Iris pigment epithelial cell (primary cell): ENCODE measurements around the gene HIGD1A.

ENCODE experiments used
- DNase-seq: peaks from one replicate; pipeline ENCODE4 v3.0.0-alpha.2; 2011; ENCODE audit warnings: low read depth

The HIGD1A gene

GRCh38 chr3:42799376-42799775 is 4.9 kb downstream of the HIGD1A start:
- DNase-seq = no peak

DNA sequence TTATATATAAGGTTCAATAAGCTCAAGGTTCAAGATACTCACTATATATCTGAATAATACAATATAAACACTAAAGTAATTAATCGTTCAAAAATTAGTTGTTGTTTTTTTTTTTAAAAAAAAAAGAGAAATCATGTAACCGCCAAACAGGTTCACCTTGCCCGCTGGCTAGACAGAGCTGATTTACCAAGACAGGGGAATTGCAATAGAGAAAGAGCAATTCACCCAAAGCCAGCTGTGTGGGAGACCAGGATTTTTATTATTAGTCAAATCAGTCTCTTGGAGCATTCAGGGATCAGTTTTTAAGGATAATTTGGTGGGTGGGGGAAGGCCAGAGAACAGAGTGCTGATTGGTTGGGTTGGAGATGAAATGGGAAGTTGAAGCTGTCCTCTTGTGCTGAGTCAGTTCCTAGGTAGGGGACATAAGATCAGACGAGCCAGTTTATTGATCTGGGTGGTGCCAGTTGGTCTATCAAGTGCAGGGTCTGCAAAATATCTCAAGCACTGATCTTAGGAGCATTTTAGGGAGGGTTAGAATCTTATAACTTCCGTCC is 7.9 kb downstream of the HIGD1A start:
- no peak for DNase-seq

- no peak for DNase-seq
These were observed 8.6 kb downstream of the HIGD1A start for GRCh38 chr3:42795621-42796181.

- DNase-seq = peak; percentile 69
These were observed 13.5 kb downstream of the HIGD1A start for GRCh38 chr3:42790714-42791229.

DNA sequence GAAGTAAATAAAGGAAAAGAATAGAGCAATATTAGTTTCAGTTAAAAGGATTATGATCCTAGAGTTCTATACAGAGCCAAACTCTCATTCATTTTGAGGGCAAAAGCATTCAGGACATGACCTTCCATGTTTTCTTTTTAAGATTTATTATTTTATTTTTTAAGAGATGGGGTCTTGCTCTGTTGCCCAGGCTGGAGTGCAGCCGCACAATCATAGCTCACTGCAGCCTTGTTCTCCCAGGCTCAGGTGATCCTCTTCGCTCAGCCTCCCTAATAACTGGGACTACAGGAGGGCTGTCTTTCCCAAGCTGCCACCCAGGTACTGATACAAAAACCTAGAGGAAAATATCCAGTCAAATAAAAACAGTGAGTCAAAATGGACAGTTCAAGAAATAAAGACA is 17.7 kb downstream of the HIGD1A start:
- DNase-seq = no peak

- no peak for DNase-seq
These were observed 18.1 kb downstream of the HIGD1A start for GRCh38 chr3:42786212-42786611.

DNA sequence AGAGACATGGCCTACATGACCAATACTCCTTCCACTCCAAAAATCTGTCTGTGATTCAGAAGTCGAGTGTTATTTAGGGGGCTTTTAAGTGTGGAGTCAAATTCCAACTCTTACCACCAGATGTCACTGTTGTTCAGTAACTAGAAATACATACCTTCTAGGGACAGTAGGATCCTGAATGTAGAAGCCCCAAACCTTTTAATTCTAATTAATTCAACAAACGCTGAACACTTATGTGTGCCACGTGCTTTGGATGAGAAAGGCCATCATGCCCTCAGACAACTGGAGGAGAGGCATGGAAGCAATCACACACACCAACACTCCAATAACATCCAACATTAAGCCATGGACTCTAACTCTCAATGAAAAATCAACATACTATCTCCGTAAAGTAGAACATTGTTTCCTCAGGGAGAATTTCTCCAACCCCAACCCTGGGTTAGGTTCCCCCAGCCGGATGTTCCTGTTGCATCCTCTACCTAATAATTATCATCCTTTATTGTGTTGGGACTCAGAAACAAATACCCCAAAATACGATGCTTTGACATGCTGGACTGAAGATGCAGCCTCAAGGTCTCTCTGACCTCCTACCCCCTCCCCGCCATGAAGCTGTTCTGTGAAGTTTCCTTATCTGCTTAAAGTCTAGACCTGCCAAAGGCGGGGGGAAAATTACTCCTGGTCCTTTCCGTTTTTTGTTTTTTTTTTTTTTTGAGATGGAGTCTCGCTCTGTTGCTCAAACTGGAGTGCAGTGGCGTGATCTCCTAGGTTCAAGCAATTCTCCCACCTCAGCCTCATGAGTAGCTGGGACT is 23.2 kb downstream of the HIGD1A start:
- peak; percentile 81 for DNase-seq

DNA sequence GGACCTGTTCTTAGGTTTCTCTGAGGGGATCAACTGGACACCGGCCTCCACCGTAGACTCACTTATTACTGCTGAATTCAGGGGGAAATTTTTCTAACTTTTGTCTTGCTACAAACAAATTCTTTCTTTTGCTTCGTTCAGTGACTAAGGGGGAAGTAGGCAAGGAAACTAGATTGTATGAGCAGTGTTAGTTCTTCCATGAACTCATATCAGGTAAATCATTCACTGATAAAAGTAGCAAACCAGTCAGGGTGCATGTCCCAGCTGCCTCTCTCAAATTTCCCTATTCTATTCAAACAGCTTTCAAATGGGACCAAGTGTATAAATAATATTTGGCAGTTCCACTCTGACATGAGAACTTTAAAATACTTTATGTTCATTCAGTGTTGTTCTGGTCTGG is 23.9 kb downstream of the HIGD1A start:
- no peak for DNase-seq

DNA sequence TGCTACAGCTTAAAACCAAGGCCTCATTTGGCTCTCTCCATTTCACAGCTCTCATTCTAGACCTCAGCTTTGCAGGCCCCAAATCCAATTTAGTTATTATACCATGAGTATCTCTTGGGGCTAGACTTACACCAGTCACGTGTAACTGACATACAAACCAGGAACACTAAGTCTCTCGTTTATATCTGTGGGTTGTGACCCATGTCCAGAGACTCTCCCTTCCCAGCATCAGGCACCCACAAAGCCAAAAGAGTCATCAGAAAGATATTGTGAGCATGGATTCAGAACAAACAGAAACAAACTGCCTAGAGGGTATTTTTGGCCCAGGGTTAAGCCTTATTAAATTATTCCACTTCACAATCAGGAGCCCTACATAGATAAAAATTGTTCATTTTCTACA is 25.6 kb downstream of the HIGD1A start:
- peak; percentile 96 for DNase-seq

- no peak for DNase-seq
These were observed 30.9 kb downstream of the HIGD1A start for GRCh38 chr3:42773409-42773751.

DNA sequence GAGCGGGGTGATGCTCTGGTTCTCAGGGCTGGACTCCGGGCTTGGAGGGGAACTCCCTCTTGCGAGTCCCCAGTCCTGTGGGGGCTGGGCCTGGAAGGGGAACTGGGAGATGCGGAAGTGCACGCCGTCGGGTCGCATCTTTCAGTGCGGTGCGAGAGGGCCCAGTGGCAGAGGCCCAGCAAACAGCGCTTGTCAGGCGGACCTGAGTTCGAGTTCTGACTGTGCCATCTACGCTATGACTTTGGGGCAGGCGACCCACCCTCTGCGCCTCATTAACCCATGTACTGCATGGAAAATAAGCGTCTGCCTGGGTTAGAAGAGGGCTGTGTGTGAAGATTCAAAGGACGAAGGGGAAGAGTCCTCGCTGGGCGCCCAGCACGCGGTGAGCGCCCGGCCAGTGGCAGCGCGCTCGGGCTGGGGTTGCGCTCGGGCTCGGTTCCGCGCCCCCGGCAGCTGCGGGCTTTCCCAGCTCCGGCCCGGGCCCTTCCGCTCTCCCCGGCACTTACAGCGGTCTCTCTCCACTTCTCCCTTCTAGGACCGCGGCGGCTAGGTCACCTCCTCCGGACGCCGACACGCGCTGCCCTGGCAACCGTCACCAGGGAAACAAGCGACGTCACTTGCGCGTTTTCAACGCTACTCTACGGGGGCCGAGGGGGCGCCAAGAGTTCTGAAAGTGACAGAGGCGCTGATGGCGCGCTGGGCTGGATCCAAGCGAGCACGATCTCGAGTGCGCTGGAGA is 31.5 kb downstream of the HIGD1A start, which contains the start of gene CCDC13:
CCDC13 (minus strand) TSS at position 584 of the 739 bp plus-strand sequence. CDS start 14,908 bp downstream, outside the sequence.
- peak; percentile 90 for DNase-seq

GRCh38 chr3:42771271-42771670 is 33.0 kb downstream of the HIGD1A start:
- no peak for DNase-seq

DNA sequence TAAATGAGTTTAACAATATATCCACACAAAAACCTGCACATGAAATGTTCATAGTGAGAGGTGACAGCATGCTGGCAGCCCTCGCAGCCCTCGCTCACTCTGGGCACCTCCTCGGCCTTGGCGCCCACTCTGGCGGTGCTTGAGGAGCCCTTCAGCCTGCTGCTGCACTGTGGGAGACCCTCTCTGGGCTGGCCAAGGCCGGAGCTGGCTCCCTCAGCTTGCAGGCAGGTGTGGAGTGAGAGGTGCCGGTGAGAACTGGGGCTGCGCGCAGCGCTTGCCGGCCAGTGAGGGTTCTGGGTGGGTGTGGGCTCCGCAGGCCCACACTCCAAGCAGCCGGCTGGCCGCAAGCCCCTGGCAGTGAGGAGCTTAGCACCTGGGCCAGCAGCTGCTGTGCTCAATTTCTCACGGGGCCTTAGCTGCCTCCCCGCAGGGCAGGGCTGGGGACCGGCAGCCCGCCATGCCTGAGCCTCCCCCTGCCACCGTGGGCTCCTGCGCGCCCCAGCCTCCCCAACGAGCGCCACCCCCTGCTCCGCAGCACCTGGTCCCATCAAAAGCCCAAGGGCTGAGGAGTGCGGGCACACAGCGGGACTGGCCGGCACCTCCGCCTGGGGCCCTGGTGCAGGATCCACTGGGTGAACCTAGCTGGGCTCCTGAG is 34.7 kb downstream of the HIGD1A start:
- no peak for DNase-seq

DNA sequence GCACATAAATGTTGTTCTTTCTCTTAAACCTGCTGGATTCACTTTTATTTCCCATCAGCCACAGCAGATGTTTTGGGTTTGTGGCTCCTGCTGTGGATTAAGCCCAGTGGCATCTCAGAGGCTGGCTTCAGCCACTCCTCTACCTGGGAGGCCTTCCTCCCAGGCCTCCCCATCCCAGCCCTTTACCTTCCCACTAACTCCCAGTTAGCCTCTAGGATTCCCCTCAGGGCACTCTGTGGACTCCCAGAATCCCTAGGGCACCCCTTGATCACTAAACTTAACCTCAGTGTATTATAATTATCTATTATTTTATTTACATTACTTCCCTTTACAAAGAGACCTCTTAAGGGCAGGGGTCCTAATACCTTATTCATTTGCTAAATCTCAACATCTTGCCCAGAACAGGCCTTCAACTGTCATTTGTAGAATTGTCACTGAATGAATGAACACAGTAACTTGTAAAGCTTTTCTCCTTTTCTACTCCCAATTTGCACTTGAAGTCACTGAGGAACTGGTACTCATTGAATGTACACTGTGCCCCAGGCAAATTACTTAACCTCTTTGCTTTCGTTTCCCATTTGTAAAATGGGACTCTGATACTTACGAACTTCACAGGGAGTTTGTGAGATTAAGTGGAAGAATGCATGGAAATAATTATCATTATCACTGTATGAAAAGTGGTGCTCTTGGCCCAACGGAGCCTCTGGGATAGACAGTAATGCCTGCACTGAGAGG is 39.6 kb downstream of the HIGD1A start:
- DNase-seq = no peak

- DNase-seq = no peak
These were observed 40.2 kb downstream of the HIGD1A start for GRCh38 chr3:42764115-42764514.

GRCh38 chr3:42763021-42763420 is 41.3 kb downstream of the HIGD1A start:
- peak; percentile 78 for DNase-seq

DNA sequence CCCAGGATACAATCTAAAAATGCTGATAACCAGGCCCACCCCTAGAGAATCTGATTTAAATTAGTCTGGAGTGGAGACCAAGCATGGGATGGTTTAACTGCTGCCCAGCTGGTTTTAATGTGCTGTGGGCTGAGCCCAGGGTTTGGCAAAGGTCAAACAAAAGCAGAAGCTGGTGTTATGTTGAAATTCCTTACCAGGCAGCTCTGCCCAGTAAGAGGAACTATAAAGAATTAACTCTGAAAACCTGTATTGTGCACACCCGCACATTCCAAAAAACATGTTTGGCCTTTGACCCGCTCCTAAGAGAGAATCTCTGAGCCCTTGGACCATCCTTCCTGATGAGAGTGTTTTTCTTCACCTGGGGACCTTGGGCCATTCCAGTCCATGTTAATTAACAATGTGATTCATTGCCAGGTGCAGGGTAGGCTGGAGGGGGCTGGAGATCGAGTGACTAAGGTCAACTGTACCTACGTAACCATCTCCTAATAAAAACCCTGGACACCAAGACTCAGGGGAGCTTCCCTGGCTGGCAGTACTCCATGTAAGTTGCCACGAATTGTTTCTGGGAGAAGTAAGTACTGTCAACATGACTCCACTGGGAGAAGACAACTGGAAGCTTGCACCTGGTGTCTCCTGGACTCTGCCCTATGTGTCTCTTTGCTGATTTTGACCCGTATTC is 42.1 kb downstream of the HIGD1A start:
- no peak for DNase-seq

DNA sequence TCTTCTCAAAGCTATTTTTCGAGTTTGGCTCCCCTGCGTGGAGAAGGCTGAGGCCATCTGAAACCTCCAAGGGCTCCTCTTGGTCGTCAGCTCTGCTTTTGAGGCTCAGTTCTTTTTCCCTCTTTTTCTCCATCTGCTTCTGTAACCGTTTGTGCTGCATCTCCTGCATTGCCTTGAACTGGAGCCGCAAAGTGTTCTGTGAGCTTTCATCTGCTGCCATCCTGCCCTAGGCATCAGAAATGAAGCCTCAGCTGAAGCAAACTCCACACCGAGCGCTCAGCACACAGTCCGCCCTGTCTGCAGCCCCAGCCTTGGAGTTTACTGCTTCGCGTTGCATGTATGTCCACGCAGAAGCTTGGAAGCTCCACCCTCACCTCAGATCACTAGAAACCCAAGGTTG is 46.2 kb downstream of the HIGD1A start:
- no peak for DNase-seq

DNA sequence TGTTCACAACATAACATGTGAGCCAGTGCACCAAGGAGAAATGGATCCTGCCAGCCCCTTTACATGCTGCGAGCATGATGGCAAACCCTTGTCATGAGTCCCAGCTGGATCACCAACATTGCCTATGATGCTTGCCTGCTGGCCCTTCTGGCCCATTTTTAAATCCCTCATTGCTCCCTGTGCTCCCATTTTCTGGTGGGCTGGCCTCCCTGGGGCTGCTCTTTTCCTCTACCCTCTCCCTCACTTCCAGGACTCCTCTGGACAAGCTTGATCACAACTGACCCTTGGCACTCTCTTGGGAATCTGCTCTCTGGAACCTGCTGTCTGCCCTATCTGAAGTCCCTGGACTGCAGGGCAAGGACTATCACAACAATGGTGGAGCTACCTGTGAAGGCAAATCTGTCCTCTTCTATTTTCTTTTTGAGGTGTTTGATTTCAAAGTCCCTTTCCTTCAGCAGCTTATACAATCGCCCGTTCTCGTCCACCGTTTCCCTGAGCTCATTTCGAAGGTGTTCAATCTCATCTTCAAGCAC is 47.5 kb downstream of the HIGD1A start:
- DNase-seq = no peak
